Adipocyte (in vitro differentiated cells): ENCODE measurements around the gene ATAD3C.
"Not testable (repeated sequence)": the region's sequence is repeated elsewhere in the genome, so short reads cannot be mapped to it uniquely, and the experiment has no call there.

Experiments
- DNase-seq: peaks from one replicate; pipeline ENCODE4 v3.0.0-alpha.2; 2015; ENCODE audit warnings: low read depth
- H3K27me3 ChIP-seq: replicated peaks from 2 replicates; pipeline ENCODE4 v1.7.0; 2013; ENCODE audit warnings: mild to moderate bottlenecking, low read length, moderate library complexity; ENCODE audit not compliant: control insufficient read depth, insufficient read depth
- H3K36me3 ChIP-seq: 2 replicates; pipeline ENCODE4 v1.7.0; 2013; ENCODE audit warnings: low read length, mild to moderate bottlenecking, moderate library complexity; ENCODE audit not compliant: control insufficient read depth, insufficient read depth, severe bottlenecking
- H3K4me1 ChIP-seq: 2 replicates; pipeline ENCODE4 v1.7.0; 2013; ENCODE audit warnings: mild to moderate bottlenecking, low read length, moderate library complexity; ENCODE audit not compliant: control insufficient read depth, insufficient read depth
- H3K4me3 ChIP-seq: 2 replicates; pipeline ENCODE4 v1.7.0; 2013; ENCODE audit warnings: mild to moderate bottlenecking, low read length, moderate library complexity
- H3K9ac ChIP-seq: 2 replicates; pipeline ENCODE4 v1.7.0; 2013; ENCODE audit warnings: mild to moderate bottlenecking, low read length, moderate library complexity
- H3K9me3 ChIP-seq: 2 replicates; pipeline ENCODE4 v1.7.0; 2013; ENCODE audit warnings: mild to moderate bottlenecking, low read length, moderate library complexity; ENCODE audit not compliant: control insufficient read depth

ATAD3C gene

GRCh38 chr1:1471389-1472052, 22.0 kb downstream of the ATAD3C start, which contains the start of gene ATAD3B:
Gene ATAD3B (plus strand): TSS chr1:1471765. CDS start chr1:1471885, 120 bp downstream.
- peaks cover 15% of the 10 kb centered on the region for H3K4me1 ChIP-seq
- peak within 1 kb of the TSS; percentile 89 for H3K9ac ChIP-seq
- no peaks in the 10 kb centered on the region for H3K27me3 ChIP-seq
- peak within 1 kb of the TSS; percentile 91 for H3K4me3 ChIP-seq
- H3K36me3 ChIP-seq: no peaks in the 10 kb centered on the region
- no peaks in the 10 kb centered on the region for H3K9me3 ChIP-seq
- DNase-seq: peak; percentile 97

GRCh38 chr1:1472053-1472876, 22.8 kb downstream of the ATAD3C start:
- H3K9me3 ChIP-seq, H3K36me3 ChIP-seq, H3K27me3 ChIP-seq: not testable (repeated sequence)
- H3K9ac ChIP-seq: peak overlapping the region; percentile 88
- H3K4me3 ChIP-seq: peak overlapping the region; percentile 91
- peaks cover 15% of the 10 kb centered on the region for H3K4me1 ChIP-seq
- DNase-seq: peak; percentile 38

GRCh38 chr1:1476011-1476410, 26.5 kb downstream of the ATAD3C start:
- peaks cover 11% of the 10 kb centered on the region for H3K4me1 ChIP-seq
- H3K27me3 ChIP-seq, H3K9me3 ChIP-seq, H3K4me3 ChIP-seq, H3K9ac ChIP-seq, DNase-seq: not testable (repeated sequence)
- peaks cover 27% of the 10 kb centered on the region for H3K36me3 ChIP-seq

- no peak for DNase-seq
- H3K9ac ChIP-seq: no peak overlapping the region
- H3K36me3 ChIP-seq: peaks cover 28% of the 10 kb centered on the region
- no peaks in the 10 kb centered on the region for H3K27me3 ChIP-seq
- H3K4me1 ChIP-seq: peaks cover 10% of the 10 kb centered on the region
- no peaks in the 10 kb centered on the region for H3K9me3 ChIP-seq
- no peak overlapping the region for H3K4me3 ChIP-seq
Observed at GRCh38 chr1:1477206-1477605, 27.7 kb downstream of the ATAD3C start.

GRCh38 chr1:1479547-1480487, 30.3 kb downstream of the ATAD3C start:
- no peak overlapping the region for H3K4me3 ChIP-seq
- no peaks in the 10 kb centered on the region for H3K9me3 ChIP-seq
- no peaks in the 10 kb centered on the region for H3K27me3 ChIP-seq
- DNase-seq: no peak
- no peaks in the 10 kb centered on the region for H3K4me1 ChIP-seq
- peaks cover 50% of the 10 kb centered on the region for H3K36me3 ChIP-seq
- H3K9ac ChIP-seq: no peak overlapping the region

GRCh38 chr1:1480488-1480867, 31.0 kb downstream of the ATAD3C start:
- not testable (repeated sequence) for DNase-seq, H3K4me1 ChIP-seq, H3K4me3 ChIP-seq, H3K9me3 ChIP-seq, H3K27me3 ChIP-seq, H3K9ac ChIP-seq
- peaks cover 50% of the 10 kb centered on the region for H3K36me3 ChIP-seq

GRCh38 chr1:1481811-1482210, 32.3 kb downstream of the ATAD3C start:
- H3K9me3 ChIP-seq, DNase-seq, H3K4me3 ChIP-seq, H3K27me3 ChIP-seq, H3K4me1 ChIP-seq, H3K9ac ChIP-seq: not testable (repeated sequence)
- peaks cover 50% of the 10 kb centered on the region for H3K36me3 ChIP-seq

- H3K36me3 ChIP-seq: peaks cover 51% of the 10 kb centered on the region
- no peak overlapping the region for H3K9ac ChIP-seq
- no peaks in the 10 kb centered on the region for H3K9me3 ChIP-seq
- H3K4me3 ChIP-seq: no peak overlapping the region
- no peaks in the 10 kb centered on the region for H3K4me1 ChIP-seq
- DNase-seq: no peak
- H3K27me3 ChIP-seq: no peaks in the 10 kb centered on the region
Observed at GRCh38 chr1:1482856-1483255, 33.4 kb downstream of the ATAD3C start.

- H3K9ac ChIP-seq: no peak overlapping the region
- H3K27me3 ChIP-seq: no peaks in the 10 kb centered on the region
- peaks cover 55% of the 10 kb centered on the region for H3K36me3 ChIP-seq
- no peak overlapping the region for H3K4me3 ChIP-seq
- DNase-seq: no peak
- no peaks in the 10 kb centered on the region for H3K4me1 ChIP-seq
- no peaks in the 10 kb centered on the region for H3K9me3 ChIP-seq
Observed at GRCh38 chr1:1483714-1484113, 34.2 kb downstream of the ATAD3C start.

GRCh38 chr1:1484976-1485750, 35.7 kb downstream of the ATAD3C start:
- H3K9ac ChIP-seq, DNase-seq, H3K4me1 ChIP-seq, H3K4me3 ChIP-seq, H3K9me3 ChIP-seq, H3K27me3 ChIP-seq: not testable (repeated sequence)
- H3K36me3 ChIP-seq: peaks cover 57% of the 10 kb centered on the region
